ENCODE results near the gene UXS1.
"Not testable (repeated sequence)": the region's sequence is repeated elsewhere in the genome, so short reads cannot be mapped to it uniquely, and the experiment has no call there.

The UXS1 gene

DNA sequence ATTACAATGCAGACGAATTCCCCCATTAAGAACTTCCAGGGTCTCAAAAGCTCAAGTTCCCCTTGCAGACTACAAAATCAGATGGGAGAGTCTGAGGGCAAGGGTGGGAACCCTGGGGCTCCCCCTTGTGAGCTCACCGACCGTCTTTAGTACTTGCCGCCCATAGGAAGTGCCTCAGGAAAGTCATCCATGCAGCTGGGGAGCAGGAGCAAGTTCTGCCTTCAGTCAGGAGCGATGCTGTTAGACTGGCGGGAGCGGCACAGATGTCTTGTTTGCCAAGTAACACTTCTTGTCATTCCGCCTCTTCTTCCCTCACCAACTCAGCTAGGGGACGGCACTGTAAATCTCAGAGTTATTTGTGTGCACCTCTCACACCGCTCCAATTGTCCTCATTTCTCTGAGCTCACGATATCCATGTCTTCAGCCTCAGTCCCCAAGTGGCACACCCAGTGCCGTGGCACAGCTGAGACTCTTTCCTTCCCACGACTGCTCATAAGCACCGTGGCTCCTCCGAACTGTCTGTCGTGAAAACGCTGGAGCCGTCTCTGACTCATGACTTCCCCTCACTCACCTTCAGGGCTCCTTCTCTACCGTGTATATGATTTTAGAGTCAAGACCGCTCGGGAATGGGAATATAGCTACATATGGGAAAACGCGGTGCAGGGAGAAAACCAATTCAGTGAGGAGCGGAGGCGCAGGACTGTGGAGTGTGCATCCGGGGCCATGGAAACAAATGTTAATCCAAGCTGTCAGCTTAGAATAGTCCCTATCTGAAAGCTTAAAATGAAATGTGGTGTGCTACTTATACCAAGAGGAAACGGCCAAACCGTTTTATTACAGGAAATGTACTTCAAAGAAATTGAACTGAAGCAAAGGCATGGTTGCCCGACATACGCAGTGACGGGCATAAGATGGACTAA is 34.0 kb downstream of the UXS1 start:
- no peak for DNase-seq

DNA sequence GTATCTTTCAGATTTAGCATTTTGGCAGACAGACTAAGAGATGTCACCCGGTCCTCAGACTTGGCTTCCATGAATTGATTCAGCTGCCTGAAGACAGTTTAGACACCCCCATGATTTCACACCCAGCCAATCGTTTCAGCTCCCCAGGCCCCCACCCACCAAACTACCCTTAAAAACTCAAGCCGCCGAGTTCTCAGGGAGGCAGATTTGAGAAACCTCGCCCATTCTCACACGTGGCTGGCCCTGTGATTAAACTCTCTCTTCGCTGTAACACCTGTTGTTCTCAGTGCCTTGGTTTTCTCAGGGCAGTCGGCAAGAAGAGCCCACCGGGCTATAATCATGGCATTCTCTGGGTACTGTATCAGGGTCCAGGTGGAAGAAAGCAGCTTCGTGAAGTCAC is 35.2 kb downstream of the UXS1 start:
- DNase-seq: no peak

DNA sequence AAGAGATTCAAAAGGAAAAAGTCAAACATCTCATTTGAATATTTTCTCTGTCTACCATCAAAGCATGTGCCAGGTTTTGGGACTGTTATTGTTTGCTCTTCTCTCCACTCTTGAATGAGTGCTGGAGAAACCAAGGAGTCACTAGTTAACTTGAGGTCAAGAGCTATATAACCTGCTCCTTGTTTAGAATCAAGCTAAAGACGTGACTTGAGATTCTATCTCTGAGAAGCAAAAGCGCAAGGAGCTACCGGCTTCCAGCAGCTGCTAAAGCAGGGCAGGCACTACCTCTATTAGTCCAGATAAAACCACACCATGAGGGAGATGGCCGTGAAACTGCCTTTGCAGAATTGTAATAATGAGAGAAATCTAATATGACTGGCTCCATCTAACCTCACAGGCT is 36.0 kb downstream of the UXS1 start:
- DNase-seq: no peak

DNA sequence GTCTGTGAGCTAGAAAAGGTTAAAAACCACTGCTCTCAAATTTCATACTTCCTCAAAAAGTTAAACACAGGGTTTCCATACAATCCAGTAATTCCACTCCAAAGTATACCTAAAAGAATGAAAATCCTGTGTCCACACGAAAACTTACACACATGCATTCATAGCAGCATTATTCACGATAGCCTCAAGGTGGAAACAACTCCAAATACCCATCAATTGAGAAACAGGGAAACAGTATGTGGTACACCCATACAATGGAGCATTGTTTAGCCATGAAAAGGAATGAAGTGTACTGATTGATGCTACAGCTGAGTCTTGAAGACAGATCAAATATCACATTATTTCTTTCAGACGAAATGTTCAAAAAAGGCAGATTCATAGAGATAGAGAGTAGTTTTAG is 36.7 kb downstream of the UXS1 start:
- no peak for DNase-seq

DNA sequence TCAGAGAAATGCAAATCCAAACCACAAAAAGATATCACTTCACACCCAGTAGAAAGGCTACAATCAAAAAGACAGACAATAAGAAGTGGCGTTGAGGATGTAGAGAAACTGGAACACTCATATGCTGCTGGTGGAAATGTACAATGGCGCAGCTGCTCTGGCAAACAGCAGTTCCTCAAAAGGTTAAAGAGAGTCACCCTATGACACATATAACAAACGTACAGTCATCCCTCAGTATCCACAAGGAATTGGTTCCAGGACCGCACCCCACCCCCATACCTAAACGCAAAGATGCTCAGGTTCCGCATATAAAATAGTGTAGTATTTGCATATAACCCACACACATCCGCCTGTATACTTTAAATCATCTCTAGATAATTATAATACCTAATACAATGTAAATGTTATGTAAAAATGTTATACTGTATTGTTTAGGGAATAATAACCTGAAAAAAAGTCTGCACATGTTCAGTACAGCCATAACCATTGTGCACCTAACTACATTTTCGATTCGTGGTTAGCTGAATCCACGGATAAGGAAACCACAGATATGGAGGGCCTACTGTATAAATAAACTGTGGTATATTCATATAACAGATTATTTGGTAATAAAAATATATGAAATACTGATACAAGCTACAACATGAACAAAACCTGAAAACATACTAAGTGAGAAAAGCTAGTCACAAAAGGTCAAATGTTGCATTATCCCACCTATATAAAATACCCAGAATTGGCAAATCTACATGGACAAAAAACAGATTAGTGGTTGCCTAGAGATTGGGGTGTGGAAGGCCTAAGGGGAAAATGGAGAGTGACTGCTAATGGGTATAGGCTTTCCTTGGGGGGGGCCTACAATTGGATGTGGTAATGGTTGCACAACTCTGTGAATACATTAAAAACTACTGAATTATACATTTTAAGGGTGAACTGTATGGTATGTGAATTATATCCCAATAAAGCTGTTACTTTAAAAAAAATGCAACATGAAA is 37.5 kb downstream of the UXS1 start:
- peak; percentile 15 for DNase-seq

DNA sequence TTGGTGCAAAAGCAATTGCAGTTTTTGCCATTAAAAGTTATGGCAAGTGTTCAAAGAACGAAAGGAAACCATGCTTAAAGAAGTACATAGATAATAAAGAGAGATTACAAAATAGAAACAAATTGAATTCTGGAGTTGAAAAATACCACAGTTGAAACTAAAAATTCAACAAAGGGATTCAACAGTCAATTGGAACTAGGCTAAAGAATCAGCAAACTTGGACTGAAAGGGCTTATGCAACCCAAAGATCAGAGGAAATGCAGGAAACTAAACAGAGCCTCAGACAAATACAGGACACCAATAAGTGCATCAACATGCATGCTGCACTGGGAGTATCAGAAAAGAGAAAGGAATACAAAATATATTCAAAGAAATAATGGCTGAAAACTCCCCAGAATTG is 40.3 kb downstream of the UXS1 start:
- DNase-seq: no peak

DNA sequence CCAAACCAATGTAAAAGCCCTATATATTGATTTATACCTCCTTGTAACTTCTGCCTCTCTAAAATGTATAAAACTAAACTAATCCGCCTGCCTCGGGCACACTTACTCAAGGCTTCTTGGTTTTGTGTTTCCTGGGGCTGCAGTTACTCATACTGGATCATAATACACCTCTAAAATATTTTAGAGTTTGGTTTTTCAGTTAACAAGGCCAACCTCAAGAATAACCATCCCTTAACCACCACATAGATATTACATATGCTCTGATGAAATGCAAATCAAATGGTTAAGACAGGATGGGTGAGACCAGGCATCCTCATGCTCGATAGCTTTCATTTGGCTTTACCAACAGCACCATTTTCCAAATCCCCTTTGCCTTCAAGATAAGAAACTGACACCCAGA is 46.4 kb downstream of the UXS1 start:
- no peak for DNase-seq

DNA sequence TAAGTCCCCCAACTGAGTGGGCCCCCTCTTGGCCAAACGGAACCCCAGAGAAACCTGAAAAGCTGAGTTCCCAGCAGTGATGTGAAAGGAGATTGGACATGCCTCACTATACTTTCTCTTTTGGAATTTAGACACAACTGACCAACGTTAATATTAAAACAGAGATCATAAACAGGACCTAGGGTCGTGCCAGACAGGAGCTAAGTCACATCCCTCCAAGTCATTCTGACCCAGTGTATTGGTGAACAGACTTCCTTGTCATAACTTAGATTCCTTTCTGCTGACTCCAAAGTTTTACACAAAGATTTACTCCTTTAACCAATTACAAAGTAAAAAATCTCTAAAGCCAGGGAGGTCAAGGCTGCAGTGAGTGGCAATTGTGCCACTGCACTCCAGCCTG is 46.9 kb downstream of the UXS1 start:
- DNase-seq: peak; percentile 68

DNA sequence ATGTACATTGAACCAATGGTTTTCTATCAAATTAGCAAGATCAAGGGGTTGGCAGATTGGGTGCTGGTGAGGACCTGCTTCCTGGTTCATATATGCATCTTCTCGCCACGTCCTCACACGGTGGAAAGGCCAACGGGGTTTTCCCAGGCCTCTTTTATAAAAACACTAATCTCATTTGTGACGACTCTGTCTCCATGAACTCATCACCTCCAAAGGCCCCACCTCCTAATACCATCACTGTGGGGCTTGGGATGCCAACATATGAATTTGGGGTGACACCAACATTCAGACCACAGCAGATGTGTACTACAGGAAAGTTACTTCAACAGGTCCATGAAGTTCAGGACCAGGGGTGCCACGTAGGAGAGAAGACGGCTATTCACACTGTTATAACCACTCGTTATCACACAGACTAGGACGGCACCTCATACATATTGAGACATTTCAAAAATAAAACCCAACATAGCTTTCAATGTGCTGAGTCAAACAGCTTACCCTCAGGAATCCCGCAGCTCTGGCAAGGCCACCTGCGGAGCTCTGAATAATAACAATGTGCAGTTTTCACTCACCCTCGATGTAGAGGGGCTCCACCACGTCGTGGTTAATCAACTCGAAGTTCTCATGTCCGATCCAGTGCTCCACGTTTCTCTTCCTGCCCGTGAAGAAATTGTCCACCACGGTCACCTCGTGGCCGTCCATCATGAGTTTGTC is 49.3 kb downstream of the UXS1 start:
- DNase-seq: no peak

DNA sequence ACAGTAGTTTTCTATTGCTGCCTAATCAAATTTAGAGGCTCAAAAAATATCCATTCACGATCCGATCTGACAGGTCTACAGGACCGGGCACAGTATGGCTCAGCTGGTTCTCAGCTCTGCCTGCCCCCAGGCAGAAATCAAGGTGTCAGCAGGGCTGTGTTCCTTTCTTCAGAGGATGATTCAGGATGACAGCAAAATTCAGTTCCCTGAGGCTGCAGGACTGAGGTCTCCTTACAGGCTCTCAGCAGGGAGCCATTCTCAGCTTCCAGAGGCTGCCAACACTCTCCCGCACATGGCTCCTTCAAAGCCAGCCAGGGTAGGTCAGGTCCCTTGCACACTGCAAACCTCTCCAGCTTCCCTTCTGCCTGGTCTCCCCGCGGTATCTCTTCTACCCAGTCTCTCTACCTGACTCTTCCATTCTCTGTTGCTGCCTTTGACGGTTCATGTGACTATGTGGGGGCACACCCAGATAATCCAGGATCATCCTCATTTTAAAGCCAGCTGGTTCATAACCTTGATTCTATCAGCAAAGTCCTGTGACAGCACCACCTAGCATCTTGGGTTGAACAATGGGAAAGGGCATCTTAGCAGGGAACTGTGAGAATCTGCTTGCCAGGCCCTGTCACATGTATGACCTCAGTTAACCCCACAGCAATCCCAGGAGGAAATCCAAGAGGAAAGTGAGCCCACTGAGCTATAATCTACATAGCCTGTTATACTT is 50.4 kb downstream of the UXS1 start:
- no peak for DNase-seq

DNA sequence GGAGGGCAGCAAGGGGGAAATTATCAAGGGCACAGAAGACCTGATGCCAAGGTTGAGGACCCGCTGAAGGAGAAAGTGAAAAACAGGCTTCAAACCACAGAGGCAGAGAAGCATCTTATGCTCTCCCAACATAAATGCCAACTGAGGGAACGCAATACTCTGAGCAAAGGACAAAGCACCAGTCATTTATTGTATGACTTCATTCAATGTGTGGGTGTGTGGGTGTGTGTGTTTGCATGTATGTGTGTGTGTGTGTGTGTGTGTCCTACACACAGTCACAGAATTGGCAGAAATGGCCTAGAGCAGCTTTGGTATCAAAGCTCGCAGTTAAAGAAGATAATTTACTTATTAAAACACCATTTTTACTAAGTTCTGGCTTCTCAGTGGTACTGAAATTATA is 51.4 kb downstream of the UXS1 start:
- no peak for DNase-seq

DNA sequence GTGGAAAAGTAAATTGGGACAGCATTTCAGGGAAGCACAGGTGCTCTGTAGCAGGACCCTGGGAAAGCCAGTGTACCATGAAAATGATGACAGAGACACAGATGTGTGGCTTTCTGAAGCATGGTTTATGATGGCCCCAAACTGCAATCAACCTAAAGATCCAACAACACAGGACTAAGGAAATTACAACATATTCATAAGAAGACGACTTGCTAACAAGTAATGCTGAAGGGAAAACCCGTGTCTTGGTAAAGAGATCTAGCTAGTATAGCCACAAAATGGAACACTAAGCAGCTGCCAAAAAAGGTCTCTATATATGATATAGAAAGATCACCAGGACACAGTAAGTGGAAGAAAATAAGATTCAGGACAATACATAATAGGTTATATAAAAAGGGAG is 53.2 kb downstream of the UXS1 start:
- no peak for DNase-seq

DNA sequence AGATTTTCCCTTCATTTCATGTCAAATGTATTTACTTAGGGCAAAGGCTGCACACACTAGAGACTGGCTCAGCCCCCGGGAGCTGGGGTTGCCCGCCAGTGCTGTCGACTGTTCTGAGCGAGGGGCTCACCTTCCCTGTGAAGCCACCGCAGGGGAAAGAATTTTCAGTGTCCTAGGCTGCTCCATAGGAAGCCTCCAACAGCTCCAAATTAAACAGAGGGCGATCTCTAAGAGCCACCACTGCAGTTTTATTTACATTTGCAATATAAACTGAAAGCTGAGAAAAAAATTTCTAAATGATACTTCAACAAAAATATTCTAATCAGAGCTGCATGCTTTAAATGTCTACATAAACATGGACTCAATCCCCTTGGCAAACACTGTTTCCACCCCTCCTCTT is 54.0 kb downstream of the UXS1 start:
- no peak for DNase-seq

DNA sequence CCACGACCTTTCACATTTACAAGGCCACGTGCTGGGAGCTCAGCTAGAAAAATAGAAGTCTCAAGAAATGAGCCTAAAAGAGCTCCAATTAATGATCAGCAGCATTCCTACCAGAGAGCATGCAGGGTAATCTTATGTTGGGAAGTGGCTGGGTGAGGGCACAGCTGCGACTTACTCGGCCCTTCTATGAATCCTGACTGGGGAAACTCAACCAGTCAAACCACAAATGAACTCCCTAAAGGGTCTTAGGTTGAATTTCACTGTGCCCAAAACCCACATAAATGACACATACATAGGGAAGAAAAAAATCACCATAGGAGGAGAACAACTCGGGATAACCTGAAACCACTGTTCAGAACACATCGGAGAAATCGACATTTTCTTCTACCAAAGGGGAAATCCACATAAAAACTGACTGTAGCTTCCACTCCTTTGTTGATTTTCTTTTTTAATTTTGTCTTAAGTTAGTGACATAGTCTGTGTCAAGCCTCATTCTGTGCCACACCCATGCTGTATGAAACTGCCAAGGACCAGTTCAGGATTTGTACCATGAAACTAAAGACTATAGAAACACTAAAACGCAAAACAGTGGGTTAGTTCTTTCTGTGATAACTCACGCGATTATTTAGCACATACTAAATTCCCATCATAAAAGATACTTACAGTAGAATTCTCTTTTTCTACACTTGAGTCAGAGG is 54.7 kb downstream of the UXS1 start:
- no peak for DNase-seq

DNA sequence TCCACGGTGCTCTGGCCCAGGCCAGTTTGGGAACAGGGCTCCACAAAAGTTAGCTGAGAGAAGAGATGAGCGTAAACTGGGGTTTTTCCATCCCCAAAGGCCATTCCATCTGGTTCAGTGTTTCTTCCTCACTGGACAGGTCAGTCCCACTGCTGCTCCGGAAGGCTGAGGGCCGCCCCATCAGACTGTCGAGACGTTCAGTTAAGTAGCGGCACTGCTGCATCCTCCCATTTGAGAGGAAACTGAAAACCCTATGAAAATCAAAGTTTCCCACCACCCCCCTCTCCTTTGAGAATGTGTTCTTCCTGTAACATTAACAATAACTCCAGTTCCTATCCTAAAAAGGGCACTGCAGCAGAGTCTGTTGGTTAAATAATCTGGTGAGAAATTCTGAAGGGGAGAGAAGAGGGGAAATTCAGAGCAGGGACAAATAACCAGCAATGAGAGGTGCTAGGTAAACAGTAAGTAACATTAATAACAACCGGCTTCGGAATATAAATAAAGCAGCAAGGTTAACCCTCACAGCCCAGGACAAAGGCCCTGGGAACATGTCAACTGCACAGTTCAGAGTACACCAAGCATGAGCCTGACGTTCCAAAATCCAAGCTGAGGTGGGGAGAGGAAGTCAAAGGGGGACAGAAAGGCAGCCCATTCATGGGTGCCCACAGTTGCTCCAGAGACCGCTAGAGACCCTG is 55.4 kb downstream of the UXS1 start:
- DNase-seq: no peak

DNA sequence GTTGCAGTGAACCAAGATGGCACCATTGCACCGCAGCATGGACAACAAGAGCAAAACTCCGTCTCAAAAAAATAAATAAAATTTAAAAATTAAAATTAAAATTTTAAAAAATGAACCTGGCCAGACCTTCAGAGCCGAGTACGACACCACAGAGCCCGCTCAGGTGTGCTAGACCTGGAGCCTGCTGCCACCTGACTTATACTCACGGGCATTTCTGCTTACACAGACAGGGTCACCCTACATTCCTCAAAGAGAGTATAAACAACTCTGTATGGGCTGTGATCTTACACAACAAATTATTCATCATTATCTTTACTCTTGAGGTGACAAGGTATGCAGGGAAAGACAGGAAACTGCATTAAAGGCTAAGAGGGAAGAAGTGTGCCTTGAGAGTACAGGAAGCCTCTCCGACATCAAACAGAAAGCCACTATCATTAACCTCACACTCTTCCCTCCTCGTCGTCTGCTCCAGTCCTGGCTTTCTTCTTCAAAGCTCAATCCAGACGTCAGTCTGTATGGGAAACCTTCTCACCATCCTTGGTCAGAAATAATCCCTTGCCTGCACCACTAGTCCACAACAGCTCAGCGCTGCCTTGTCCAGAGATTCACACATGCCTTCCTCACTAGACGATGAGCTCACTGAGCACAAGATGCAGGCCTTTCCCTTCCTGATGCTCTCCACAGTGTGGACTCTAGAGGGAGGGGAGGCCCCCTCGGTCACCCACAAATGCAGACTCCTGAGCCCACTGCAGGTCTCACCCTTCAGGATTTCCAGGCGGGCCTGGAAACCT is 56.2 kb downstream of the UXS1 start:
- DNase-seq: no peak

DNA sequence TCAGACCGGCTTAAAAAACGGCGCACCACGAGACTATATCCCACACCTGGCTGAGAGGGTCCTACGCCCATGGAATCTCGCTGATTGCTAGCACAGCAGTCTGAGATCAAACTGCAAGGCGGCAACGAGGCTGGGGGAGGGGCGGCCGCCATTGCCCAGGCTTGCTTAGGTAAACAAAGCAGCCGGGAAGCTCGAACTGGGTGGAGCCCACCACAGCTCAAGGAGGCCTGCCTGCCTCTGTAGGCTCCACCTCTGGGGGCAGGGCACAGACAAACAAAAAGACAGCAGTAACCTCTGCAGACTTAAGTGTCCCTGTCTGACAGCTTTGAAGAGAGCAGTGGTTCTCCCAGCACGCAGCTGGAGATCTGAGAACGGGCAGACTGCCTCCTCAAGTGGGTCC is 62.9 kb downstream of the UXS1 start:
- DNase-seq: not testable (repeated sequence)

DNA sequence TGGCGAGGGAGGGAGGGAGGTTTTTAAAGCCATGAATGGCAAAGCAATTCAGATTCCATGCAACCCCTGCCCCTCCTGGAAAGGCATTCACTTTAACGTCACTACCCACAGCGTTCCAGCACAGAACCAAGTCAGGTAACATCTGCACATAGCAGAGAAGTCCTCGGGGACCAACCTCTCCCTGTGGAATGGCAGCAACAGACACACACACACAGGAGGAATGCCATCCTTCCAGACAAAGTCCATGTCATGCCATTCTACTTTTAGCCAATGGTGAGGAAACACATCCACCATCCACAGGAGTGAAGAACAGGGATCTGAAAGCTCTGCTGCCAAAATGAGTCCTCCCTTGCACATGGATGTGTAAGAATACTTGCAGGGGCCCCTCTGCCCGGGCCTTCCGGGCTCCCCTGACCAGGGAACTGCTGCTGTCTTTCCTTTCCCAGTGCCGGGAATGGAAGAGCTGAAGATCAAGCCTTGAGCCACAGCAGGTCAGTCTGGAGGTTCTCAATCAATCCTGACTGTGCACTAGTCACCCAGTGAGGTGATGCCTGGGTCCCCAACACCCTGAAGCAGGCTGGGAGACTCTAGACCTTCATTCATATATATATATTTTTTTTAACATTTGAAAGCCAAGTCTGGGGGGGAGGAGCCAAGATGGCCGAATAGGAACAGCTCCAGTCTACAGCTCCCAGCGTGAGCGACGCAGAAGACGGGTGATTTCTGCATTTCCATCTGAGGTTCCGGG is 63.7 kb downstream of the UXS1 start:
- DNase-seq: no peak

DNA sequence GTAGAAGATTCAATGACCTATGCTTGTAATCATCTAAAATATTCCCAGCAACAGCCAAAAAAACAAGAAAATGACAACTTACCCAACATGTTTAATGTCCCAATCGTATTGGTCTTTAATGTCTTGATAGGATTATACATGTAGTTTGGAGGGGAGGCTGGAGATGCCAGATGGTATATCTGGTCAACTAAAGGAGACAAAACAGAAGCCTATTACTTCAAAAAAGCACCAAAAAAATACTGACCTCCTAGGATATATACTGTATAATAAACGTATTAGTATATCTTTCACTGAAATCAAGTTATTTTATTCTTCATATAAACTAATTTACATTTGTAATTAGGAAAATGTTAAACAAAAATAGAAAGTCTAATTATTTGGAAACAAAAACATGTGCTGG is 64.5 kb downstream of the UXS1 start:
- DNase-seq: no peak

DNA sequence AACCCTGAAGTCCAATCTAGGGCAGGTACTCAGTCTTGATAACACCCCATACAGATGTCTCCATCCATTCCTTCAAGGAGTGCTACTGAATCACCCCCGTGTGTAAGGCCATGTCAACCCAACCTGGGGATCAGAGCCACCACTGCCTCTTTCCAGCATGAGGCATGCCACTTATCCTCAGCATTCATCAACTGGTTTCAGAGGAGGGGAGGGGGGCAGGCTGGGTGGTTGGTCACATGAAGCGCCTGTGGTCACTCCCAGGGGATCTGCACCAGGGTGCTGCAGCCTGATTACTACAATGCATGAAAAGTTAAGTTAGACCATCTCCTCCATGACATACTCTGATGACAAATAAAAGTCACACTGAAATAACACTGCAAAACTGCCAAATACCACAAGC is 65.0 kb downstream of the UXS1 start:
- DNase-seq: no peak

Data from HCEC 1CT (cell line).